ENCODE measurements around the gene LY9. TPM values are rescaled to one million over a fixed set of nuclear protein-coding genes. Genes with fewer than 3 reads are reported as not detected.

The LY9 gene
- total and polyA plus RNA-seq, 2 experiments from 2014 or later: not detected

GRCh38 chr1:160818207-160818937, 22.4 kb downstream of the LY9 start:
- H3K4me2 ChIP-seq: 0 out of 2 replicates have a peak overlapping the region, but pooled peaks have one; percentile 17
- no peaks in the 10 kb centered on the region for H3K79me2 ChIP-seq (replicated peaks; ENCODE audit: insufficient read depth)
- H4K20me1 ChIP-seq (replicated peaks; ENCODE audit: insufficient read depth): no peaks in the 10 kb centered on the region
- peaks cover 5% of the 10 kb centered on the region for H3K27me3 Mint-ChIP-seq (ENCODE audit: insufficient read depth, low read depth, poor library complexity)
- no peak overlapping the region for H3K27ac ChIP-seq (ENCODE audit: low read depth)
- H3K36me3 Mint-ChIP-seq (ENCODE audit: low read depth): no peaks in the 10 kb centered on the region
- no peaks in the 10 kb centered on the region for H3F3A ChIP-seq (replicated peaks; ENCODE audit: low read depth)
- H3K4me1 ChIP-seq (ENCODE audit: insufficient read depth): peaks cover 7% of the 10 kb centered on the region; the same call in 1 of the 2 replicates
- peaks cover 5% of the 10 kb centered on the region; the same call in 1 of the 2 replicates for H3K9me2 ChIP-seq (ENCODE audit: insufficient read depth)
- no peak overlapping the region for H3K4me3 ChIP-seq
- H3K4me1 Mint-ChIP-seq: peaks cover 10% of the 10 kb centered on the region
- peak; percentile 23 for DNase-seq (ENCODE audit: low spot score)
- no peak overlapping the region for H3K4me3 Mint-ChIP-seq
- ATAC-seq: peak; percentile 41; the same call in 2 of the 3 replicates
- H3K36me3 ChIP-seq (ENCODE audit: insufficient read depth): no peaks in the 10 kb centered on the region; the same call in 1 of the 2 replicates
- no peaks in the 10 kb centered on the region for H3K9me3 Mint-ChIP-seq
- no peak overlapping the region for H3K27ac Mint-ChIP-seq
- no peaks in the 10 kb centered on the region for H3K27me3 ChIP-seq (ENCODE audit: insufficient read depth)
- TF ChIP-seq CREB1 (CRISPR knock-in tag; IDR thresholded peaks at IDR 0.05; ENCODE audit: low read depth): no peak
- H2AFZ ChIP-seq: peak overlapping the region; percentile 95

GRCh38 chr1:160819186-160819585, 23.2 kb downstream of the LY9 start:
- Histone ChIP-seq H3K4me2 (no peak overlapping the region), H3K4me3 (no peak overlapping the region), H3K4me1 (ENCODE audit: insufficient read depth) (peaks cover 7% of the 10 kb centered on the region; the same call in 1 of the 2 replicates), H3F3A (replicated peaks; ENCODE audit: low read depth) (no peaks in the 10 kb centered on the region), H2AFZ (peak overlapping the region; percentile 95), H3K9me2 (ENCODE audit: insufficient read depth) (peaks cover under 1% of the 10 kb centered on the region; the same call in 1 of the 2 replicates), H3K79me2 (replicated peaks; ENCODE audit: insufficient read depth) (no peaks in the 10 kb centered on the region), H3K36me3 (ENCODE audit: insufficient read depth) (no peaks in the 10 kb centered on the region), H4K20me1 (replicated peaks; ENCODE audit: insufficient read depth) (no peaks in the 10 kb centered on the region), H3K27ac (ENCODE audit: low read depth) (no peak overlapping the region), H3K27me3 (ENCODE audit: insufficient read depth) (no peaks in the 10 kb centered on the region)
- H3K9me3 Mint-ChIP-seq: no peaks in the 10 kb centered on the region
- H3K4me1 Mint-ChIP-seq: peaks cover 10% of the 10 kb centered on the region
- no peak for DNase-seq (ENCODE audit: low spot score)
- H3K27ac Mint-ChIP-seq: no peak overlapping the region
- H3K4me3 Mint-ChIP-seq: no peak overlapping the region
- ATAC-seq: no peak
- H3K36me3 Mint-ChIP-seq (ENCODE audit: low read depth): no peaks in the 10 kb centered on the region
- H3K27me3 Mint-ChIP-seq (ENCODE audit: insufficient read depth, low read depth, poor library complexity): peaks cover 5% of the 10 kb centered on the region
- TF ChIP-seq POLR2AphosphoS5 (IDR thresholded peaks at IDR 0.05; ENCODE audit: low read depth): no peak
- TF ChIP-seq JUNB (IDR thresholded peaks at IDR 0.05; ENCODE audit: unreplicated experiment): no peak
- no peak for TF ChIP-seq ZNF331 (CRISPR knock-in tag; IDR thresholded peaks at IDR 0.05; ENCODE audit: low read depth)
- TF ChIP-seq ETS1 (IDR thresholded peaks at IDR 0.05): no peak

- Histone ChIP-seq H3K79me2 (replicated peaks; ENCODE audit: insufficient read depth) (no peaks in the 10 kb centered on the region), H3K36me3 (ENCODE audit: insufficient read depth) (no peaks in the 10 kb centered on the region), H3K27me3 (ENCODE audit: insufficient read depth) (no peaks in the 10 kb centered on the region), H3K9me2 (ENCODE audit: insufficient read depth) (peaks cover 5% of the 10 kb centered on the region; the same call in 1 of the 2 replicates), H3K4me3 (no peak overlapping the region), H3K4me1 (ENCODE audit: insufficient read depth) (peaks cover 7% of the 10 kb centered on the region; the same call in 1 of the 2 replicates), H3K4me2 (no peak overlapping the region), H2AFZ (peak overlapping the region; percentile 25; the same call in 1 of the 2 replicates), H3F3A (replicated peaks; ENCODE audit: low read depth) (no peaks in the 10 kb centered on the region), H4K20me1 (replicated peaks; ENCODE audit: insufficient read depth) (no peaks in the 10 kb centered on the region), H3K27ac (ENCODE audit: low read depth) (no peak overlapping the region)
- H3K4me3 Mint-ChIP-seq: no peak overlapping the region
- H3K9me3 Mint-ChIP-seq: no peaks in the 10 kb centered on the region
- H3K4me1 Mint-ChIP-seq: peaks cover 10% of the 10 kb centered on the region
- H3K27me3 Mint-ChIP-seq (ENCODE audit: insufficient read depth, low read depth, poor library complexity): no peaks in the 10 kb centered on the region
- H3K36me3 Mint-ChIP-seq (ENCODE audit: low read depth): no peaks in the 10 kb centered on the region
- peak; percentile 65 for DNase-seq (ENCODE audit: low spot score)
- peak; percentile 75 for ATAC-seq
- TF ChIP-seq CREB1 (CRISPR knock-in tag; IDR thresholded peaks at IDR 0.05; ENCODE audit: low read depth) (no peak), CTCF (conservative IDR thresholded peaks at IDR 0.05; ENCODE audit: low read depth in 2 of 2) (peak; percentile 66 to 69)
- H3K27ac Mint-ChIP-seq: no peak overlapping the region
Measured at GRCh38 chr1:160821627-160822026, 25.7 kb downstream of the LY9 start.

All from GM23338 (cell line).